Astrocyte of the hippocampus (primary cell): ENCODE data around the gene AIFM2.
"Not testable (repeated sequence)": the region's sequence is repeated elsewhere in the genome, so short reads cannot be mapped to it uniquely, and the experiment has no call there.

Source experiments
- DNase-seq: peaks from one replicate; pipeline ENCODE4 v3.0.0; 2011; ENCODE audit warnings: low read depth, low spot score

The AIFM2 gene

DNA sequence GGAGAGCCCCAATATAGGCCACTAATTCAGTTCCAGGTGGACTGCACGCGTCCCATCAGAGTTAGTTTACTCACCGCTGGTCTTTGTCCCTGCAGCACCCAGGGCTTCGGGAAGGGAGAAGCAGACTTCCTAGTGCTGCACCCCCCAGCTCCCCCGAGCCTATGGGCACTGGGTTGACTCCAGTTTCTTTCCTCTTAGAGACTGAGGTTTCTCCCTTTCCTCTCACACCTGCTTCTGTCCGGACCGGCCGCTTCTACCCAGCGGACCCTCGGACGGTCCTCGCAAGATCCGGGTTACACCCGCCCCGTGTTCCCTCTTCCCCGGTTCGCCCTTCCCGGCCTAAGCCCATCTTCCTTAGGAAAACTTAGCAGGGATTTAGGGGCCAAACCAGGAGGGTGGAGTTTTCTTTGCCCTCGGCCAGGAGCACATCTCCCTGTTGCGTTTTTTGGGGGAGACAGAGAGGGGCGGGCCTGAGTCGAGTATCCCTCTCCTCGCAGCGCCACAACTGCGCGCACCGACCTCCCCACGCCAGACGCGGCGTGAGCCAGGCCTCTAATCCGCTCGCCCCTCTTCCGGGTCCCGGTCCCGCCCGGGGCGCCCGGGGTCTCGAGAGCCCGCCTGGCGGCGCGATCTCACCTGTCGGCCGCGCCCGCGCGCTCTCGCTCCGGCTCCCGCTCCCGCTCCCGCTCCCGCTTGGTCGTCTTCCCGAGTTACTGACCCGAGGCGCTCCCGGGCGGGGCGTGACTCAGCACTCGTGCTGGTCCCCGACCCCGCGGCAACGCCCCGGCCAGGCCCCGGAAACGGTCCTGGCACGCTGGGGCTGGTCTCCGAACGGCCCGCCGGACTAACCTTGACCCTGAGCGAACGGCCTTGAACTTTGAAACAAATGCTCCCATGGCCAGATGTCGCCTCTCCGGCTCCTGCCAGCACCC, at the start of gene AIFM2:
Gene AIFM2 (minus strand): TSS at position 728 of the 932 bp plus-strand sequence. CDS start 8,741 bp downstream, outside the sequence.
- DNase-seq, result peak; percentile 82

DNA sequence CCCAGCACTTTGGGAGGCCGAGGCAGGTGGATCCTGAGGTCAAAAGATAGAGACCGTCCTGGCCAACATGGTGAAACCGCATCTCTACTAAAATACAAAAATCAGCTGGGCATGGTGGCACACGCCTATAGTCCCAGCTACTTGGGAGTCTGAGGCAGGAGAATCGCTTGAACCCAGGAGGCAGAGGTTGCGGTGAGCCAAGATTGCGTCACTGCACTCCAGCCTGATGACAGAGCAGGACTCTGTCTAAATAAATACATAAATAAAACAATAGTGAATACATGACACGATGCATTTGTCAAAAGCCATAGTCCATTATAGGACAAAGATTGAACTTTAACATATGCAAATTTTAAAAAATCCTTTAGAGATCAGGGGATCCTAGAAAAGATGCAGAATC, 46.6 kb upstream of the AIFM2 start:
- not testable (repeated sequence) for DNase-seq

DNA sequence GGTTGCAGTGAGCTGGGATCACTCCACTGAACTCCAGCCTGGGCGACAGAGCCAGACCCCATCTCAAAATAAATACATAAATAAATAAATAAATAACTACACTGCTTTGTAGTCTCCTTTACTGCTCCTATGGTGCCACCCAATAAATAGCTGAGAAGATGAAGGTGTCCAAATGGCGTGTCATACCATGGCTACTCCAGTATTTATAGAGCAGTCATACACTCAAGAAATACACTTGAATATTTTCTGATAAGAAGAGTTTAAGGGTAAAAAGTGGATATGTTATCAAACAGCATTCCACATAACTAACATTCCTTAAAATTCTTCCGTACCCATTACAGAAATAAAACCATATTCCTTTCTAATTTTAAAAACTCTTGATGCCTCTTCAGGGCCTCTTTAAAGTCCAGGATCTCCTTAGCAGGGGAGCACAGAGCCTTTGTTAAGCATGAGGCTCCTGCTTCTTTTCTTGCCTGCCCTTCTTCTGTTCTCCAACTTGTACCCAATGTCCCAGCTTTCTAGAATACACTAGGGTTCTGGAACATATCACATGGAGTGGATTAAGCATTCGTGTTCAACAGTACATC, 45.6 kb upstream of the AIFM2 start:
- DNase-seq, result no peak

DNA sequence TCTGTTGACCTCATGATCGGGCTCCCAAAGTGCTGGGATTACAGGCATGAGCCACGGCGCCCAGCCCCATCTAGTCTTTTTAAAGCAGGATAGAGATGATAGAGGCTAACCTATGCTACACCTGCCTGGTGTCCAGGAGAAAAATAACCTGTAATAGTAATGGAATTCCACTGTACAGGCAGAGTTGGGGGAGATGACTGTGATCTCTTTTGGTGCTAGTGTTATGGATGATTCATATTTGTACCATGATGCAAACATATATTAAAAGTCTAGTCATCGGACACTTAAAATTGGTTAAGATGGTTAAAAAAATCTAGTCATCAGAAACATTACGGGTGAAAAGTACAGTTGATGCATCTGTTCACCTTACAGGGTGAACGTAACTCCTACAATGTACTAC, 43.8 kb upstream of the AIFM2 start:
- DNase-seq, result no peak

DNA sequence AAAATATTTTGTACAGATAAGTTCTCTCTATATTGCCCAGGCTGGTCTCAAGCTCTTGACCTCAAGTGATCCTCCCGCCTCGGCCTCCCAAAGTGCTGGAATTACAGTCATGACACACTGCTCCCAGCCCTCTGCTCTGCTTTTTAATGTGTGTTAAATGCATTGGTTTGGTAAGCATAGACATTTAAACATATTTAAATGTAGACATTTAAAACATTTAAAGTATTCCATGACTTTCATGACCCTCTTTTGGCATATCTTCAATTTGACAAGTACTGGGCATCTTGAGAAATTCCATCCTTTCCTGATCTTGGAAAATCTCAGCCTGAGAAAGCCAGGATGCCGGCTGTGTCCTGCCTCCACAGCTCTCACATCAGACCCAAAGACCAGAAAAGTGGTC, 42.9 kb upstream of the AIFM2 start:
- no peak for DNase-seq

DNA sequence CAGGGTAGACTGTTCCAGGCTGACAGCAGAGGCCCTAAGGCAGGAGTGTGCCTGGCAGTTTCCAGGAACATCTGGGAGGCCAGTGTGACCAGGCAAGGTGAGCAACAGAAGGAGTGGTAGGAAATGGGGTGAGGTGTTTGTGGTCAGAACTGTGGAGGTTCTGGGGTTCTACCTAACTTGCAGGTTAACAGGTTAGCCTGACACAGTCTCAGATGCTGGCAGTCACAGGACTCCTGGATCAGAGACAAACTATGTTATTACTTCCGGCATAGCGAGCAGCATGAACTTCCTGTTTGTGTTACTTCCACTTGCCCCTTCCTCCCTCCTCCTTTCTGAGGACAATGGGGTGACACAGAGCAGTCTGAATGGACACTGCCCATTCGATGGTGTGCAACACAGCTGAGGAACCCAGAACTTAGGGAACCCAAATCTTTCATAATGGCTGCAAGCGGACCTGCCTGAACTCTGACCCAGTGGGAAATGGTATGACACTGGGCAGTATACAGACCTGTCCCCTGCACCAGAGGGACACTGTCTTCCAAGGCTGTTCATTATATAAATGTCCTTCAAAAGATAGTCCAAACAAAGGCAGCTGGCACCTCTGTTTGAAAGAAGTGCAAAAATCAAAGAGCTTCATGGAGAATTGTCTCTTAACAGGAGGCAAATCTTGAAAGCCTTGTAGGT, 41.6 kb upstream of the AIFM2 start:
- DNase-seq, result peak; percentile 41

DNA sequence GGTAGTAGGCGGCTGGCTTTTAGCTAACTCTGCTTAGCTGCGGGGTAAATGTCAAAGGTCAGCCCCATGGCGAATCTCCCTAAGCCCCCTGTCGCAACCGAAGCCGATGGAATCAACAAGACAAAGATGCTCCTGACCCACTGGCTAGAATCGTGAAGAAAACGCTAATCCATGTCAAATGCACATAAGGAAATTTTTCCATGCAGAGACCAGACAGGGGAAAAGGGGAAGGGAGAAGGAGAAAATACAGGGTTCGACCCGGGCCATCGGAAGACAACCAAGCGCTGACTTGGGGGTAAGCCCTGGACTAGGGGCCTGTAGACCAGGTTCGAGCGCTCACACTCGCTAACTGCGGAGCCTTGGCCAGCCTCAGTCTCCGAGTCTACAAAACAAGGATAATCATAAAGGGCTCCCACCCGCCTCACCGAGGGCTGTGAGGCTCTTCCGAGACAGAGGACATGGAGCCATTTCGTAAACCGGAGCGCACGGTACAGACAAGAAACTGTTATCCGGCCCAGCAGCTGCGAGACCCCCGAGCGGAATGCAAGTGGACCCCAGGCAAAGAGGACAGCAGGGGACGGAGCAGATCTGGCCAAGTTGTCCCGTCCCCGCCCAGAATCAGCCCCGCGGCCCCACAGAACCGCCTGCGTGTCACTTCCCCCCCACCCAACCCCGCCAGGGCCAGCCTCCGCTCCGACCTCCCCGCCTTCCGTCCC, 37.2 kb upstream of the AIFM2 start:
- no peak for DNase-seq

DNA sequence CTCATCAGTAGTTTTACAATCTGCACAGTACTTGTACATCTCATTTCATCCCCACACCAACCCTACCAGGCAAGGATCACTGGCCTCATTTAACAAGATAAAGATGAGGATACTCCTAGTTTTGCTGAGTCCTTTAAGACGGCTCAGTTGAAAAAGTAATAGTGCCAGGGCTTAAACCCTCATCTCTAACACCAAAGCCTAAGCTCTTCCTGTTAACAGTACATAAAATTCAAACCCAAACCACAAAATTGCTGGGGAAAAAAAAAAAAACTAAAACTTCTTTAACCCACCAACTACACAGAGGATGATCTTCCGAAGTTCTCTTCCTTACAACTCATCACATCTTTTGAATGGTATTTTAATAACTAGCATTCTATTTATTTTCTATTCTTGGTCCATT, 36.4 kb upstream of the AIFM2 start:
- DNase-seq, result no peak

DNA sequence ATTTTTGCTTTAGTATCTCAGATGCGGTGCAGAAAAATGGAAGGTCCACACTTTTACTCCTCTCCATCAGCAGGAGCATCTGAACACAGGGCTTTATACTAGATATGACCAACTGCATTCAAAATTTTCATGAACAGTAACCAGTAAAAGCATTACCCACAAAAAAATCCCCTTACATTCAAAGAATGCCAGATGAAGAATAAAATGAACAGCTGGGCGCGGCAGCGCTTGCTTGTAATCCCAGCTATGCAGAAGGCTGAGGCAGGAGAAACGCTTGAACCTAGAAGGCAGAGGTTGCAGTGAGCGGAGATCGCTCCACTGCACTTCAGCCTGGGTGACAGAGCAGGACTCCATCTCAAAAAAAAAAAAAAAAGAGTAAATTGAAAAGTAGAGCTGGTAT, 34.6 kb upstream of the AIFM2 start:
- peak; percentile 26 for DNase-seq

DNA sequence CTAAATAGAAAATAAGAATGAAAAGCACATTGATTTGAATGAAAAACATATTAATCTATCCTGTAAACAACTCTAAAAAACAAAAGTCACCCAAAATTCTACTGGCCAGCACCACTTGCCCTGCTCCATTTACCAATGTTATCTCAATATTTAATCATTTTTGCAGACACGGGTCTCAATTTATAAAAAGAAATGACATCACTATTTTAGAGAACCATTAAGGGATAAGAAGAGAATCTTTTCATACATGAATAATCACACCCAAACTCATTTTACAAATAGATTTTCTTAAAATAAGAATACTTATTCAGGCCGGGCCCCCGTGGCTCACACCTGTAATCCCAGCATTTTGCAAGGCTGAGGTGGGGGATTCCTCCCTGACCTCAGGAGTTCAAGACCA, 33.8 kb upstream of the AIFM2 start:
- no peak for DNase-seq

DNA sequence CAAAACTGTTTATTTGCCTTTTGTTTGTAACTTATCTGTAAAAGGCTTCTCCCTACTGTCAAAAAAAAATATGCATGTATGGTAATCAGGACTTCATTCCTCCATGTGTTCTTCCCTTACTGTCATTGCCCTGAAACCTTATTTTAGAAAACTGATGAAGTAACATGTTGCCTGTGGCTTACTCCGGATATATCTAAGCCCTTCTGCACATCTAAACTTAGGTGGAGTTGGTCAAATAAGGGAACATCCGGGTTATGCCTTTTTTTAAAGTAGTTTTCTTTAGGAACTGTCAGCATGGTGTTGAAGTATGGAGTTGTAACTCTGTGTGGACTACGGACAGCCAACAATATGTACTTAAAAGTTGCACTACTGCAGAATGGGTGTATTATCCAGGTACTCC, 31.5 kb upstream of the AIFM2 start:
- DNase-seq, result no peak

DNA sequence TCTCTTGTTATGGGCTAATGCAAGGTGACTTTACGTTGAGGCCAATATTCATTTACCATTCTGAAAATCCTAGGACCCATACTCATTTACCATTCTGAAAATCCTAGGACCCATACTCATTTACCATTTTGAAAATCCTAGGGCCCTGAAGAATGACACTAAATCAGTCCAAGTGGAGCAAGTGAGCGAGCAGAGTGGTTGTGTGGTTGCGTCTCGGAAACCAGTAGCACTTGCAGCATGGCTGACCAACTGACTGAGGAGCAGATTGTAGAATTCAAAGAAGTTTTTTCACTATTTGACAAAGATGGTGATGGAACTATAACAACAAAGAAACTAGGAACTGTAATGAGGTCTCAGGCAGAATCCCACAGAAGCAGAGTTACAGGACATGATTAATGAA, 30.8 kb upstream of the AIFM2 start:
- DNase-seq, result no peak

DNA sequence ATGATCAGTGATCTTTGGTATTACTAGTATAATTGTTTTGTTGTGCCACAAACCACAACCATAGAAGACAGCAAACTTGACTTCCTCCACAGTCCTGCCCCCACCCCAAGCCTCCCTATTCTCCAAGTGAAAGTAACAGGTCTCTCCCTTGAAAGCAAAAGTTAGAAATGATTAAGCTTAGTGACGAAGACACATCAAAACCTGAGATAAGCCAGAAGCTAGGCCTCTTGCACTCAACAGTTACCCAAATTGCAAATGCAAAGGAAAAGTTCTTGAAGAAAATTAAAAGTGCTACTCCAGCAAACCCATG, 30.2 kb upstream of the AIFM2 start:
- DNase-seq, result no peak

DNA sequence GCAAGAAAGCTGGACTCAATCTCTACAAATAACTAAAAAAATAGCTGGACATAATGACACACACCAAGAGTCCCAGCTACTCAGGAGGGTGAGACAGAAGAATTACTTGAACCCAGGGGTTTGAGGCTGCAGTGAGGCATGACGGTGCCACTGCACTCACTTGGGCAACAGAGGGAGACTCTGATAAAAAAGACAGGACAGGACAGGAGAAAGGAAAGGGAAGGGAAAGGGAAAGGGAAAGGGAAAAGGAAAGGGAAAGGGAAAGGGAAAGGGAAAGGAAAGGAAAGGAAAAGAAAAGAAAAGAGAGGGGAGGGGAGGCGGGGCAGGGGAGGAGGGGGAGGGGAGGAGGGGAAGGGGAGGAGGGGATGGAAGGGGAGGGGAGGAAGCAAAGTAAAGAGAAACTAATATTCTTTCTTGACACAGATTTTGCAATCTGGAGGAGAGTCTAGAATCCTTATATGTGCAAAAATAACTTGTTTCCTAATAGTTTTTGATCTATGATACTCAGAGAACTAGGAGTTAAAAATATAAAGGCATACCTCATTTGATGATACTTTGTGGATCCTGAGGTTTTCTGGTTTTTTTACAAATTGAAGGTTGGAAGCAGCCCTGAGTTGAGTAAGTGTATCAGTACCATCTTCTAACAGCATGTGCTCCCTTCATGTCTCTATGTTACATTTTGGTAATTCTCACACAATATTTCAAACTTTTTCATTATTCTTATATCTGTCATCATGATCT, 29.7 kb upstream of the AIFM2 start:
- DNase-seq, result no peak

DNA sequence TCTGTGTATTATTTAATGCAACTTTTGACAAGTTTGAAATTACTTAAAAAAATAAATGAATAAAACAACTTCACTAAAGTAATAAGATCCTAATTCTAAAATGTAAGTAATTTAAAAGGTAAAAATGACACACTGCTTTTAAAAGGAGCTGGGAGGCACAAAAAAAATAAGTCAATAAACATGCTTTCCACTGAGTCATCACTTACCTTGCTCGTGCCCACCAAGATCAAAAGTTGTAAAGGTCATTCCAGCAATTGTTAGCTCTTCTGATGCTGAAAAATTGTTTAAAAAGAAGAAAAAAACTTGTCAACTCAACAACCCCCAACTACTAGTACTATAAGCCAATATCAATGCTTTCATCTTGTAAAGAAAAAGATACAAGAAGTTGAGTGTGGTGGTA, 28.2 kb upstream of the AIFM2 start:
- DNase-seq, result no peak

DNA sequence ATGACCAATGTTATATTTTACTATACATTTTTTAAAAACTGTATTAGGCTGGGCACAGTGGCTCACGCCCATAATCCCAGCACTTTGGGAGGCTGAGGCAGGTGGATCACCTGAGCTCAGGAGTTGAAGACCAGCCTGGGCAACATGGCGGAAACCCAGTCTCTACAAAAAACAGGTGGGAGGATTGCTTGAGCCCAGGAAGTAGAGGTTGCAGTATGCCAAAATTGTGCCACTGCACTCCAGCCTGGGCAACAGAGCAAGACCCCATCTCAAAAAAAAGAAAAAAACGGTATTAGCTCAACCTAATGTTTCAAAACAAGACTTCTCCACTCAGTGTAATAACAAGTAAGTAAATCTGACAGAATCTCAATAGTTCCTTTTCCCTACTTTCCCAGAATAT, 26.7 kb upstream of the AIFM2 start:
- not testable (repeated sequence) for DNase-seq

DNA sequence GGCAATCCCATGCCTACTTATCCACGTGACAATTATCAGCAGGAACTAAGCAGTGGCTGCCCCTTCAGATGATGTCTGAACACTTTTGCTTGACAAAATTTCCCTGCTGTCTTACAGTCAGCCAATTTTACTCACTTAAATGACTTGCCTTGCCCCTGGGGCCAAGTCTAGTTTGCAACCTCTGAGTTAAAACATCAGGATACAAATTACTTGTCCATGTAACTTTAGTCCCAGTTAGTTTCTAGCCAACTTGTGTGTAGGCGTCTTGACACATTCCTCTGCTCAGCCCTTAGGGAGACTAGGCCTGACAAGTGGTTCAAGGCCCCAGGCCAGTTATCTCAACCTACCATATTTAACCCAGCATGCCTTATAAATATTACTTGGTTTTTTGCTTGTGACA, 25.5 kb upstream of the AIFM2 start:
- no peak for DNase-seq

DNA sequence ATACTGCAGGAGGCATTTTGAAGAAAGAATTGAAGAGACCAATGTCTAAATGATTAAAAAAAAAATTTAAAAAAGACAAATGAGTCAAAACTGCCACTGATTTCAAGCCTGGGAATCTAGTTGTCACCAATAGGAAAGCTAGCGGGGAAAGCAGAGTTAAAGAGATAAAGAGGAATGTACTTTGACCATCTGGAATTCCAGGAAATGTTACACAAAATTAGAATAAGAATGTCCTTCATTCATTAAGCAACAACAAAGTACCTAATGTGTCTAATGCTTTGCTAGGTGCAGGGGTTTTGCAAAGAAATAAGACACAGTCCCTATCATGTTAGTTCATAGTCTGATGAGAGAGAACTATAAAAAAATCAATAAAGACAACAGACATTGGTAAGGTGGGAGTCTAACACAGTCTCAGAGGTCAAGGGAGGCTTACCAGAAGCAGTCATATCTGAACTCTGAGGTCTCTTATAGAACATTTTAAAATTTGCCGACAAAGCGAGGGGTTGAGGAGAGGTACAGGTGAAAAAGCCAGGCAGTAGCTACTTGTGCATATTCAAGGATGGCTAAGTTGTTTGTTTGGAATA, 22.7 kb upstream of the AIFM2 start:
- DNase-seq, result no peak

DNA sequence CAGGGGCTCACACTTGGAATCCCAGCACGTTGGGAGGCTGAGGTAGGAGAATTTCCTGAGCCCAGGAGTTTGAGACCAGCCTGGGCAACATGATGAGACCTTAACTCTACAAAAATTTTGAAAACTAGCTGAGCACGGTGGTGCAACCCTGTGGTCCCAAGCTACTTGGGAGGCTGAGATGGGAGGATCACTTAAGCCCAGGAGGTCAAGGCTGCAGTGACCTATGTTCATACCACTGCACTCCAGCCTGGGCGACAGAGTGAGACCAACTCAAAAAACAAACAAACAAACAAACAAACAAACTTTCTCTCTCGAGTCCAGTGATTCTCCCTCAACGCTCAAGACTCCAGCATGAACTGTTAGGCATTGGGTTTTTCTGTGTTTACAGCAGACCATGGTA, 15.9 kb upstream of the AIFM2 start:
- no peak for DNase-seq

DNA sequence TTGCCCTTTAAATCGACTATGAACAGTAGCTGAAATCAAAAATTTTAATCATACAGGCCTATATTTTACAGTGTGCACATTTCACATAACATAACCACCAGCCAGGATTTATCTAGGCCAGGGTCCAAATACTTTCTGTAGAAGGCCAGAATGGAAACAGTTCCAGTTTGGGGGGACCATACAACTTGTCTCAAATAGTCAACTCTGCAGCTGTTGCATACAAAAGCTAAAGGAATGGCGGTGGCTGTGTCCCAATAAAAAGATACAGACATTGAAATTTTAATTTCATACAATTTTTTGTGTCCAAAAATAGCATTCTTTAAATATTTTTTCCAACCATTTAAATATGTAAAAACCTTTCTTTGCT, 14.6 kb upstream of the AIFM2 start:
- no peak for DNase-seq
